ENCODE data around the gene TCF20. TPM values are rescaled to one million over a fixed set of nuclear protein-coding genes. Genes with fewer than 3 reads are reported as not detected.

Gene TCF20
- total RNA-seq, 2 donors from 2014 or later = 17.8 to 19.7 TPM

DNA sequence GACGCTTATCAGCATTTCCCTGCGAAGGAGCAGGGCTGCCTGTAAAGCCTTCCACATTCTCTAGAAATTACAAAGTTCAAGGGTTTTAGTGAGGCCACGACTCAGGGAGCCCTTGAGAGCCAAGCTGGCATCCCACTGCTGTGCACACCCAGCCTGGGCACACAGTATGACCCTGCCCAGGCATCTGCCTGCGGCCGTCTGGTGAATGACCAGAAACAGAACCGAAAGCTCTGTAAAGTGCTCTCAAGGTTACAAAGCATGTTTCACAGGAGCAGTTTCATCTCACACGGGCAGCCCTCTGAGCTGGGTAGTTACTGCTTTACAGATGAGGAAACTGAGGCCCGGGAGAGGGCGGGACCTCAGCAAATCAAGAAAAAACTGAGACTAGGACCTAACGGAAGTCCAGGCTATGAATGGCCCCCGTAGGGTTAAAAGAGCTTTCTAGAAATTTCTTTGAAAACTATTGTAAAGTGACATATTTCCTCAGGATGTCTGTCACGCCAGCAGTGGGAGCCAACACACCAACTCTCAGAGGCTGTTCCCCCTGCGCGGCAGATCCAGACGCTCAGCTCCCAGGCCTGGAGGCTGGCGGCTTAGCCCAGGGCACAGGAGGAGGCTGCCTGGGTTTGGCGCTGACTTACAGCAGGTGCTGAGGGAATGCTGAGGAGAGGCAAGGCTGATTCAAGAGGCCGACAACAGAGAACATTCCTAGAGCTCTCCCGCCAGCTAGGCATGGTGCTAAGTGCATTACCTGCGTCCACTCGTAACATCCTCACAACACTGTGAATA, 7.7 kb upstream of the TCF20 start:
- TF ChIP-seq, protein P1, sequence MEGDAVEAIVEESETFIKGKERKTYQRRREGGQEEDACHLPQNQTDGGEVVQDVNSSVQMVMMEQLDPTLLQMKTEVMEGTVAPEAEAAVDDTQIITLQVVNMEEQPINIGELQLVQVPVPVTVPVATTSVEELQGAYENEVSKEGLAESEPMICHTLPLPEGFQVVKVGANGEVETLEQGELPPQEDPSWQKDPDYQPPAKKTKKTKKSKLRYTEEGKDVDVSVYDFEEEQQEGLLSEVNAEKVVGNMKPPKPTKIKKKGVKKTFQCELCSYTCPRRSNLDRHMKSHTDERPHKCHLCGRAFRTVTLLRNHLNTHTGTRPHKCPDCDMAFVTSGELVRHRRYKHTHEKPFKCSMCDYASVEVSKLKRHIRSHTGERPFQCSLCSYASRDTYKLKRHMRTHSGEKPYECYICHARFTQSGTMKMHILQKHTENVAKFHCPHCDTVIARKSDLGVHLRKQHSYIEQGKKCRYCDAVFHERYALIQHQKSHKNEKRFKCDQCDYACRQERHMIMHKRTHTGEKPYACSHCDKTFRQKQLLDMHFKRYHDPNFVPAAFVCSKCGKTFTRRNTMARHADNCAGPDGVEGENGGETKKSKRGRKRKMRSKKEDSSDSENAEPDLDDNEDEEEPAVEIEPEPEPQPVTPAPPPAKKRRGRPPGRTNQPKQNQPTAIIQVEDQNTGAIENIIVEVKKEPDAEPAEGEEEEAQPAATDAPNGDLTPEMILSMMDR (IDR thresholded peaks at IDR 0.05) = peak in 1 of 7 experiments; percentile 12
- no peak for TF ChIP-seq POLR2A (IDR thresholded peaks at IDR 0.05)
- ATAC-seq (no peak), DNase-seq (peak in 1 of 4 donors; percentile 6)
- H3K27me3 ChIP-seq = no peaks in the 10 kb centered on the region
- intact Hi-C loops (cut with DNase I) = no loop called here
- H3K27ac ChIP-seq = no peak overlapping the region
- WGBS, 2 donors = 65 to 71% methylated on average over 17 to 21 of the region's 21 CpGs
- H3K9me3 ChIP-seq = no peaks in the 10 kb centered on the region
- no peak overlapping the region for H3K4me3 ChIP-seq
- no peaks in the 10 kb centered on the region for H3K36me3 ChIP-seq (replicated peaks in 1 of 2; ENCODE audit: insufficient read depth in 1 of 2, low read depth in 2 of 2)
- H3K4me1 ChIP-seq = peaks cover 4% of the 10 kb centered on the region

- 93 to 94% methylated on average over 4 of the region's 4 CpGs for WGBS, 2 donors
- Histone ChIP-seq H3K4me1 (no peaks in the 10 kb centered on the region), H3K4me3 (no peak overlapping the region), H3K36me3 (replicated peaks in 1 of 2; ENCODE audit: insufficient read depth in 1 of 2, low read depth in 2 of 2) (no peaks in the 10 kb centered on the region), H3K27ac (no peak overlapping the region), H3K9me3 (no peaks in the 10 kb centered on the region), H3K27me3 (no peaks in the 10 kb centered on the region)
- intact Hi-C loops (cut with DNase I) = no loop called here
- TF ChIP-seq, protein P1 (IDR thresholded peaks at IDR 0.05) = no peak
- TF ChIP-seq POLR2A (IDR thresholded peaks at IDR 0.05) = no peak
- DNase-seq = peak in 1 of 4 donors; percentile 1
- ATAC-seq = no peak
Measured at GRCh38 chr22:42277232-42277753, 6.8 kb upstream of the TCF20 start.

DNA sequence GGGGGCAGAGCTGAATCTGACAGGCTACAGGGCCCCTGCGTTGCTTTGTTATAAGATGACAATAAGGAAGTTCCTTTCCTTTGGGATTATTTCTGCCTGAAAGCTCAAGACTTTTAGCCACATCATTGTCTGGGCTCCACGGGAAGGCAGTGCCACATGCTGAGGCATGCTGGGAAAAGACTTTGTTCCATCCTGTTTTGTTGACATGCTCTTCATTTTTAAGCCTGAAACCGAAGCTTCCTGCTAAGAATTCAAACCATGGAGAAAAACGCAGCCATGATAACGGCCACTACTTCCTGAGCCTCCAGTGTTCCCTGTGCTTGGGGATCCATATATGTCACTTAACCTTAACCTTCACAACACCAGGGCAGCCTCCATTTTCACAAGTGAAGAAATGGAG, 5.5 kb upstream of the TCF20 start:
- intact Hi-C loops (cut with DNase I) = no loop called here
- no peak for TF ChIP-seq POLR2A (IDR thresholded peaks at IDR 0.05)
- TF ChIP-seq, protein P1 (IDR thresholded peaks at IDR 0.05) = no peak
- DNase-seq (no peak), ATAC-seq (no peak)
- H3K27ac ChIP-seq = no peak overlapping the region
- H3K9me3 ChIP-seq = no peaks in the 10 kb centered on the region
- peaks cover 3% of the 10 kb centered on the region for H3K4me1 ChIP-seq
- WGBS, 2 donors = 73 to 76% methylated on average over 5 of the region's 5 CpGs
- no peaks in the 10 kb centered on the region for H3K36me3 ChIP-seq (replicated peaks in 1 of 2; ENCODE audit: insufficient read depth in 1 of 2, low read depth in 2 of 2)
- no peaks in the 10 kb centered on the region for H3K27me3 ChIP-seq
- H3K4me3 ChIP-seq = no peak overlapping the region

DNA sequence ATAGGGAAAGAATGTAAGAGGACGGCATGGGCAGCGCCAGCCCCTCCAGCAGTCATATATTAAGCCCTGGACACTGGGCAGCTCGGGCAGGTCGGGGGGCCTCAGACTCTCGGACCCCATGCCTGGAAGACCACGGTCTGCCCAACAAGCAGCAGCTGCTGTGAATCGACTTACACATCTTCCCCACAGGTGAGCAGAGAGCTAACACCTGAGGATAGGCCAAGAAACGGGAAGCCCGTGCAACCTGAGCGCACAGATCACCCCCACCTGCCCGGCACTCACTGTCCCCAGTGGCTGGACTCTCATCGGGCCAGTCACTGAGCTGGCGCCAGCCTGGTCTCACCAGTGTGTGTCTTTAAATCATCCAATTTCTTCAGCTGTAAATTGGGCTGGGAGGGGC, 4.7 kb upstream of the TCF20 start:
- no peaks in the 10 kb centered on the region for H3K27me3 ChIP-seq
- H3K4me1 ChIP-seq = peaks cover 4% of the 10 kb centered on the region
- ATAC-seq = no peak
- no peak overlapping the region for H3K4me3 ChIP-seq
- no peak for DNase-seq
- intact Hi-C loops (cut with DNase I) = no loop called here
- no peaks in the 10 kb centered on the region for H3K9me3 ChIP-seq
- no peaks in the 10 kb centered on the region for H3K36me3 ChIP-seq (replicated peaks in 1 of 2; ENCODE audit: insufficient read depth in 1 of 2, low read depth in 2 of 2)
- H3K27ac ChIP-seq = no peak overlapping the region
- 80 to 83% methylated on average over 3 to 13 of the region's 13 CpGs for WGBS, 2 donors
- TF ChIP-seq, protein P1 (IDR thresholded peaks at IDR 0.05) = no peak
- TF ChIP-seq POLR2A (IDR thresholded peaks at IDR 0.05) = no peak
